Pancreas (tissue), 10 donors: ENCODE measurements around the gene ZDHHC18. TPM values are rescaled to one million over a fixed set of nuclear protein-coding genes. Genes with fewer than 3 reads are reported as not detected.
"Not testable (repeated sequence)": the region's sequence is repeated elsewhere in the genome, so short reads cannot be mapped to it uniquely, and the experiment has no call there.

Experiments
- ATAC-seq, 4 donors: fragments of 200-7000 bp; cut with Tn5 transposase; one replicate each; pipeline versions ENCODE4 v1.8.0 to v1.9.1; 2020; ENCODE audit warnings: mild to moderate bottlenecking in 4 of 4, moderate library complexity in 4 of 4
- DNase-seq, 6 donors: peaks; one replicate each; pipeline ENCODE4 v3.0.0-alpha.2; 2020
- FAIRE-seq: peaks from 2 replicates; lab custom pipeline; 2012; peaks lifted over from hg19 to GRCh38; lab: Jason Lieb, UNC
- H3K27ac ChIP-seq, 4 donors: fragments of 200-600 bp; sonication (generic); 1 replicate in 3 of 4; 2 replicates in 1 of 4; pipeline versions ENCODE4 v1.5.0 to v1.8.0; 2020
- H3K27me3 ChIP-seq, 4 donors: fragments of 200-600 bp; one replicate each; pipeline ENCODE4 v1.8.0; 2021
- H3K36me3 ChIP-seq, 3 donors: fragments of 200-600 bp; sonication (generic) in 1 of 3; one replicate each; pipeline versions ENCODE4 v1.5.0 to v1.8.0; 2020 to 2021
- H3K4me1 ChIP-seq, 3 donors: fragments of 200-600 bp; one replicate each; pipeline ENCODE4 v1.8.0; 2021
- H3K4me3 ChIP-seq, 4 donors: fragments of 200-600 bp; sonication (generic) in 2 of 4; one replicate each; pipeline versions ENCODE4 v1.5.0 to v1.8.0; 2020 to 2021
- H3K9me3 ChIP-seq, 4 donors: fragments of 200-600 bp; one replicate each; pipeline ENCODE4 v1.8.0; 2021
- CTCF ChIP-seq, 4 donors: fragments of 200-600 bp; sonication (generic) in 3 of 4; IDR thresholded peaks; one replicate each; pipeline versions ENCODE4 v1.5.0 to v1.8.0; 2021; ENCODE audit warnings: antibody characterized with exemption in 4 of 4
- WGBS, 2 donors: extraction: QIAGEN DNeasy Blood & Tissue Kit; methylation state at CpG; one replicate each; pipeline ENCODE4 v1.1.7; 2013; 5-methylcytosine and 5-hydroxymethylcytosine counted together
- intact Hi-C, 3 donors: fragments of 100-400 bp; cut with DNase I; formaldehyde crosslinking; loops; one replicate each; pipeline versions ENCODE4 v1.11.1 to v1.14.2; 2022
- polyA plus RNA-seq, 2 donors: library from polyadenylated mRNA; stranded (reverse); fragments of 200-250 nt; gene quantifications; one replicate each; pipeline ENCODE4 v1.2.3, GENCODE V29; 2013
- total RNA-seq, 6 donors: library from RNA; stranded (reverse); fragmentation: NEBNext Ultra II Directional in 4 of 6; extraction: Animal tissue kit (Norgen Biotek cat#: 25700) in 4 of 6; gene quantifications; one replicate each; pipeline versions ENCODE4 v1.2.1 to v1.2.4, GENCODE V29; 2021 to 2023
- donor health status: healthy with polysubstance abuse.
- donor health status: DM: no; HTN: no; CAD: no; lungs with moderate emphysema.
- donor health status: DM: no; HTN: no; CAD: no.
- donor health status: control.
- donor health status: control.
- donor health status: Bipolar disorder and iron deficiency.
- donor health status: DM: yes; HTN: yes; CAD: no.
- donor health status: DM: no; HTN: no; CAD: no.
- donor health status: DM: no; HTN: no; CAD: no.
- donor health status: DM: yes; HTN: yes; CAD: no.

The ZDHHC18 gene
- total and polyA plus RNA-seq, 8 donors: 3.4 to 9.9 (median 6.0) TPM

- WGBS, 2 donors: 73 to 84% methylated on average over 8 of the region's 8 CpGs
- ATAC-seq: peak in 1 of 4 donors; percentile 41
- FAIRE-seq: no peak
- peaks cover 0 to 9% (median 0%) of the 10 kb centered on the region in 3 donors for H3K36me3 ChIP-seq
- H3K4me1 ChIP-seq: no peaks in the 10 kb centered on the region
- no peak for TF ChIP-seq CTCF (IDR thresholded peaks at IDR 0.05)
- no peak overlapping the region for H3K27ac ChIP-seq
- H3K27me3 ChIP-seq: no peaks in the 10 kb centered on the region
- intact Hi-C loops: no loop called here
- no peaks in the 10 kb centered on the region for H3K9me3 ChIP-seq
- no peak overlapping the region for H3K4me3 ChIP-seq
- DNase-seq: no peak
Observed at GRCh38 chr1:26838474-26839338, 12.2 kb downstream of the ZDHHC18 start.

- Histone ChIP-seq H3K4me1 (no peaks in the 10 kb centered on the region), H3K27ac (no peak overlapping the region), H3K36me3 (peaks cover 0 to 3% (median 0%) of the 10 kb centered on the region in 3 donors), H3K4me3 (no peak overlapping the region), H3K27me3 (no peaks in the 10 kb centered on the region), H3K9me3 (no peaks in the 10 kb centered on the region)
- FAIRE-seq (no peak), ATAC-seq (no peak), DNase-seq (no peak)
- intact Hi-C loops: no loop called here
- 84 to 93% methylated on average over 1 of the region's 1 CpG for WGBS, 2 donors
- TF ChIP-seq CTCF (IDR thresholded peaks at IDR 0.05): no peak
Observed at GRCh38 chr1:26839339-26839722, 12.8 kb downstream of the ZDHHC18 start.

- Histone ChIP-seq H3K27ac (no peak overlapping the region), H3K4me1 (no peaks in the 10 kb centered on the region), H3K27me3 (no peaks in the 10 kb centered on the region), H3K36me3 (no peaks in the 10 kb centered on the region), H3K4me3 (no peak overlapping the region), H3K9me3 (no peaks in the 10 kb centered on the region)
- intact Hi-C loops: no loop called here
- no peak for TF ChIP-seq CTCF (IDR thresholded peaks at IDR 0.05)
- ATAC-seq: no peak
- WGBS, 2 donors: 85 to 87% methylated on average over 6 of the region's 6 CpGs
- no peak for FAIRE-seq
- DNase-seq: no peak
Observed at GRCh38 chr1:26839779-26840178, 13.3 kb downstream of the ZDHHC18 start.

GRCh38 chr1:26844424-26845196, 18.1 kb downstream of the ZDHHC18 start:
- H3K4me3 ChIP-seq: no peak overlapping the region
- 91 to 94% methylated on average over 13 of the region's 13 CpGs for WGBS, 2 donors
- peaks cover 0 to 8% (median 5%) of the 10 kb centered on the region in 3 donors for H3K36me3 ChIP-seq
- no peak overlapping the region for H3K27ac ChIP-seq
- ATAC-seq (no peak), FAIRE-seq (no peak), DNase-seq (no peak)
- TF ChIP-seq CTCF (IDR thresholded peaks at IDR 0.05): no peak
- no peaks in the 10 kb centered on the region for H3K27me3 ChIP-seq
- H3K9me3 ChIP-seq: no peaks in the 10 kb centered on the region
- no peaks in the 10 kb centered on the region for H3K4me1 ChIP-seq
- intact Hi-C loops: no loop called here

GRCh38 chr1:26847826-26848225, 21.3 kb downstream of the ZDHHC18 start:
- 87 to 92% methylated on average over 6 of the region's 6 CpGs for WGBS, 2 donors
- H3K9me3 ChIP-seq, DNase-seq, H3K4me1 ChIP-seq, H3K27me3 ChIP-seq, H3K27ac ChIP-seq, FAIRE-seq, H3K4me3 ChIP-seq, intact Hi-C loops, ATAC-seq: not testable (repeated sequence)
- peaks cover 0 to 23% (median 12%) of the 10 kb centered on the region in 3 donors for H3K36me3 ChIP-seq
